Aorta (tissue), 5 donors: Measurements from ENCODE around the gene FRMD7. TPM values are rescaled to one million over a fixed set of nuclear protein-coding genes. Genes with fewer than 3 reads are reported as not detected.
"Not testable (repeated sequence)": the region's sequence is repeated elsewhere in the genome, so short reads cannot be mapped to it uniquely, and the experiment has no call there.

Experiments
- ATAC-seq: fragments of 200-7000 bp; cut with Tn5 transposase; one replicate; pipeline ENCODE4 v1.9.1; 2022; ENCODE audit warnings: moderate library complexity; ENCODE audit not compliant: low FRiP score
- DNase-seq, 2 donors: peaks; one replicate each; pipeline ENCODE4 v3.0.0-alpha.2; 2020
- H3K27ac ChIP-seq, 2 donors: one replicate each; pipeline ENCODE4 v1.5.1; 2013; ENCODE audit warnings: low read length in 2 of 2, mild to moderate bottlenecking in 2 of 2, moderate library complexity in 2 of 2, control low read depth in 1 of 2, inconsistent platforms in 1 of 2, low read depth in 1 of 2
- H3K27me3 ChIP-seq, 2 donors: one replicate each; pipeline ENCODE4 v1.6.1; 2013; ENCODE audit warnings: control low read depth in 1 of 2, low read length in 1 of 2, mild to moderate bottlenecking in 1 of 2, moderate library complexity in 1 of 2; ENCODE audit not compliant: insufficient read depth in 2 of 2, control insufficient read depth in 1 of 2
- H3K36me3 ChIP-seq, 2 donors: one replicate each; pipeline ENCODE4 v1.6.1; 2013; ENCODE audit warnings: control low read depth in 1 of 2, low read length in 1 of 2, mild to moderate bottlenecking in 1 of 2; ENCODE audit not compliant: insufficient read depth in 2 of 2, control insufficient read depth in 1 of 2
- H3K4me1 ChIP-seq, 2 donors: one replicate each; pipeline ENCODE4 v1.6.1; 2013; ENCODE audit warnings: low read length in 2 of 2, control low read depth in 1 of 2, mild to moderate bottlenecking in 1 of 2, moderate library complexity in 1 of 2; ENCODE audit not compliant: insufficient read depth in 2 of 2, control insufficient read depth in 1 of 2
- H3K4me3 ChIP-seq, 2 donors: one replicate each; pipeline ENCODE4 v1.5.1; 2013; ENCODE audit warnings: low read length in 2 of 2, control low read depth in 1 of 2, mild to moderate bottlenecking in 1 of 2
- H3K9me3 ChIP-seq: one replicate; pipeline ENCODE4 v1.6.1; 2013; ENCODE audit warnings: mild to moderate bottlenecking, low read length; ENCODE audit not compliant: control insufficient read depth
- WGBS, 2 donors: extraction: QIAGEN DNeasy Blood & Tissue Kit; methylation state at CpG; one replicate each; pipeline ENCODE4 v1.1.7; 2013; 5-methylcytosine and 5-hydroxymethylcytosine counted together
- intact Hi-C, 2 donors: fragments of 100-400 bp; cut with DNase I; formaldehyde crosslinking; loops; one replicate each; pipeline versions ENCODE4 v1.14.2 to v1.15.0; 2022
- polyA plus RNA-seq, 2 donors: library from polyadenylated mRNA; stranded (reverse); fragments of 200-250 nt; gene quantifications; one replicate each; pipeline ENCODE4 v1.2.3, GENCODE V29; 2013
- total RNA-seq, 2 donors: library from RNA; stranded (reverse); fragmentation: NEBNext Ultra II Directional; extraction: Animal tissue kit (Norgen Biotek cat#: 25700); gene quantifications; one replicate each; pipeline ENCODE4 v1.2.1, GENCODE V29; 2021
- donor health status: healthy with polysubstance abuse.
- donor health status: Bipolar disorder and iron deficiency.
- donor health status: DM: no; HTN: no; CAD: no.
- donor health status: DM: no; HTN: no; CAD: no.
- donor health status: DM: yes; HTN: yes; CAD: no.

The FRMD7 gene
- total and polyA plus RNA-seq, 4 donors, result 0.18 to 1.0 TPM; not detected in 2

GRCh38 chrX:132107291-132107690, 20.5 kb downstream of the FRMD7 start:
- Histone ChIP-seq H3K36me3 (no peaks in the 10 kb centered on the region), H3K9me3 (no peaks in the 10 kb centered on the region), H3K27me3 (no peaks in the 10 kb centered on the region), H3K4me1 (no peaks in the 10 kb centered on the region), H3K27ac (no peak overlapping the region), H3K4me3 (no peak overlapping the region)
- no peak for DNase-seq
- intact Hi-C loops, result no loop called here
- no peak for ATAC-seq

- WGBS, 2 donors, result 61 to 77% methylated on average over 9 of the region's 9 CpGs
- no peaks in the 10 kb centered on the region for H3K9me3 ChIP-seq
- H3K27me3 ChIP-seq, result no peaks in the 10 kb centered on the region
- intact Hi-C loops, result loop anchor here in 1 of 2 donors (5.0 kb wide), 1 partner anchor 116 kb away; the partner anchor contains the start of gene RAP2C
- no peak overlapping the region for H3K4me3 ChIP-seq
- DNase-seq (no peak), ATAC-seq (peak; percentile 26)
- peak overlapping the region in 1 of 2 donors; percentile 69 for H3K27ac ChIP-seq
- peaks cover 0 to 4% of the 10 kb centered on the region in 2 donors for H3K4me1 ChIP-seq
- H3K36me3 ChIP-seq, result no peaks in the 10 kb centered on the region
Observed at GRCh38 chrX:132101799-132102198, 26.0 kb downstream of the FRMD7 start.

GRCh38 chrX:132101206-132101605, 26.6 kb downstream of the FRMD7 start:
- no peak for DNase-seq
- Histone ChIP-seq H3K36me3 (no peaks in the 10 kb centered on the region), H3K27ac (peak overlapping the region in 1 of 2 donors; percentile 79), H3K9me3 (no peaks in the 10 kb centered on the region), H3K4me1 (peaks cover 0 to 4% of the 10 kb centered on the region in 2 donors), H3K27me3 (no peaks in the 10 kb centered on the region), H3K4me3 (no peak overlapping the region)
- no peak for ATAC-seq
- intact Hi-C loops, result loop anchor here in 1 of 2 donors (5.0 kb wide), 1 partner anchor 116 kb away; the partner anchor contains the start of gene RAP2C
- WGBS, 2 donors, result 49 to 70% methylated on average over 4 of the region's 4 CpGs

GRCh38 chrX:132098704-132099103, 29.1 kb downstream of the FRMD7 start:
- ATAC-seq, result not testable (repeated sequence)

GRCh38 chrX:132094164-132094563, 33.7 kb downstream of the FRMD7 start:
- Histone ChIP-seq H3K4me3 (no peak overlapping the region), H3K4me1 (no peaks in the 10 kb centered on the region), H3K27me3 (no peaks in the 10 kb centered on the region), H3K9me3 (no peaks in the 10 kb centered on the region), H3K27ac (no peak overlapping the region), H3K36me3 (no peaks in the 10 kb centered on the region)
- intact Hi-C loops, result loop anchor here in 1 of 2 donors (5.0 kb wide), 1 partner anchor 128 kb away; no protein-coding TSS in a partner anchor
- ATAC-seq (no peak), DNase-seq (no peak)
- WGBS, 2 donors, result 13 to 18% methylated on average over 2 of the region's 2 CpGs

More at GRCh38 chrX:132098704-132099103, 29.1 kb downstream of the FRMD7 start:
- H3K36me3 ChIP-seq, H3K27me3 ChIP-seq, DNase-seq, H3K27ac ChIP-seq, H3K4me3 ChIP-seq, intact Hi-C loops, H3K9me3 ChIP-seq, H3K4me1 ChIP-seq: not testable (repeated sequence)
- 74 to 93% methylated on average over 4 of the region's 4 CpGs for WGBS, 2 donors

GRCh38 chrX:132093239-132093860, 34.5 kb downstream of the FRMD7 start:
- intact Hi-C loops, result loop anchor here (2.0 to 5.0 kb wide), 2 partner anchors 125 to 129 kb away; partner anchors contain the start of gene RAP2C (in 1 of the 2)
- H3K4me3 ChIP-seq, result no peak overlapping the region
- DNase-seq (no peak), ATAC-seq (peak; percentile 33)
- no peaks in the 10 kb centered on the region for H3K36me3 ChIP-seq
- 52 to 54% methylated on average over 4 of the region's 4 CpGs for WGBS, 2 donors
- H3K27me3 ChIP-seq, result no peaks in the 10 kb centered on the region
- no peak overlapping the region for H3K27ac ChIP-seq
- no peaks in the 10 kb centered on the region for H3K4me1 ChIP-seq
- no peaks in the 10 kb centered on the region for H3K9me3 ChIP-seq

- 43 to 45% methylated on average over 7 of the region's 7 CpGs for WGBS, 2 donors
- DNase-seq, result peak in 1 of 2 donors; percentile 58
- Histone ChIP-seq H3K27me3 (no peaks in the 10 kb centered on the region), H3K4me1 (no peaks in the 10 kb centered on the region), H3K9me3 (no peaks in the 10 kb centered on the region), H3K27ac (no peak overlapping the region), H3K36me3 (no peaks in the 10 kb centered on the region), H3K4me3 (no peak overlapping the region)
- ATAC-seq, result peak; percentile 74
- intact Hi-C loops, result loop anchor here (2.0 to 5.0 kb wide), 2 partner anchors 126 to 130 kb away; partner anchors contain the start of gene RAP2C (in 1 of the 2)
Observed at GRCh38 chrX:132092439-132093065, 35.3 kb downstream of the FRMD7 start.

- no peak overlapping the region for H3K4me3 ChIP-seq
- H3K4me1 ChIP-seq, result no peaks in the 10 kb centered on the region
- no peak overlapping the region for H3K27ac ChIP-seq
- intact Hi-C loops, result loop anchor here in 1 of 2 donors (5.0 kb wide), 1 partner anchor 132 kb away; no protein-coding TSS in a partner anchor
- no peaks in the 10 kb centered on the region for H3K36me3 ChIP-seq
- ATAC-seq (no peak), DNase-seq (no peak)
- WGBS, 2 donors, result 72 to 83% methylated on average over 8 of the region's 8 CpGs
- no peaks in the 10 kb centered on the region for H3K27me3 ChIP-seq
- no peaks in the 10 kb centered on the region for H3K9me3 ChIP-seq
Observed at GRCh38 chrX:132090403-132091159, 37.2 kb downstream of the FRMD7 start.
